ENCODE results near the gene ACTR2. TPM values are rescaled to one million over a fixed set of nuclear protein-coding genes. Genes with fewer than 3 reads are reported as not detected.

The ACTR2 gene
- total and polyA plus RNA-seq, 2 experiments from 2014 or later, result 75.6 to 89.4 TPM

DNA sequence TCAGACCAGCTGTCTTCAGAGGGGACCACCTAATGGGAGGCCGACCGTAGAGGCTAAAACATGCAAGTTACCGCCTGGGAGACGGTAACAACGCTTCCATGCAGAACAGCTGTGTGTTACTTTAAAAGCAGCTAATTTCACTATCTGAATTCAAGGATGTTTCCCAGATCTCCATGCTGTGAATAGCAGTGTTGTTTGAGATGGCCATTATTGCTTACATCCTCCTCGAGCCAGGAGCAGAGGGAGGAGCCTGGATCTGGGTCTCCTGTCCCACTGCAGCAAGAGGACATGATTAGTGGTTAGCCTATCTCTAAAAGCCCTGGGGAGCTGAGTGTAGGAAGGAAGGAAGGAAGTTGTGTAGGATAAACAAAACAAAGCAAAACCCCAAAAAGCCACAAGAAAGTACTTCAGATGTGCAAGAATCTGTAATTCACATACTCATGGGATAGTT is 50.9 kb downstream of the ACTR2 start:
- H3K4me2 ChIP-seq, result no peak overlapping the region
- no peaks in the 10 kb centered on the region for H3K9me3 ChIP-seq (ENCODE audit: low read depth)
- no peaks in the 10 kb centered on the region for H3K79me2 ChIP-seq
- no peak for TF ChIP-seq EZH2phosphoT487 (IDR thresholded peaks at IDR 0.05; ENCODE audit: low read depth, severe bottlenecking, unreplicated experiment)
- TF ChIP-seq EZH2 (IDR thresholded peaks at IDR 0.05; ENCODE audit: borderline replicate concordance), result no peak
- TF ChIP-seq, protein P1, sequence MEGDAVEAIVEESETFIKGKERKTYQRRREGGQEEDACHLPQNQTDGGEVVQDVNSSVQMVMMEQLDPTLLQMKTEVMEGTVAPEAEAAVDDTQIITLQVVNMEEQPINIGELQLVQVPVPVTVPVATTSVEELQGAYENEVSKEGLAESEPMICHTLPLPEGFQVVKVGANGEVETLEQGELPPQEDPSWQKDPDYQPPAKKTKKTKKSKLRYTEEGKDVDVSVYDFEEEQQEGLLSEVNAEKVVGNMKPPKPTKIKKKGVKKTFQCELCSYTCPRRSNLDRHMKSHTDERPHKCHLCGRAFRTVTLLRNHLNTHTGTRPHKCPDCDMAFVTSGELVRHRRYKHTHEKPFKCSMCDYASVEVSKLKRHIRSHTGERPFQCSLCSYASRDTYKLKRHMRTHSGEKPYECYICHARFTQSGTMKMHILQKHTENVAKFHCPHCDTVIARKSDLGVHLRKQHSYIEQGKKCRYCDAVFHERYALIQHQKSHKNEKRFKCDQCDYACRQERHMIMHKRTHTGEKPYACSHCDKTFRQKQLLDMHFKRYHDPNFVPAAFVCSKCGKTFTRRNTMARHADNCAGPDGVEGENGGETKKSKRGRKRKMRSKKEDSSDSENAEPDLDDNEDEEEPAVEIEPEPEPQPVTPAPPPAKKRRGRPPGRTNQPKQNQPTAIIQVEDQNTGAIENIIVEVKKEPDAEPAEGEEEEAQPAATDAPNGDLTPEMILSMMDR (IDR thresholded peaks at IDR 0.05; ENCODE audit: poor library complexity), result no peak
- no peak overlapping the region for H3K27ac ChIP-seq
- no peak for DNase-seq (ENCODE audit: low spot score)
- no peaks in the 10 kb centered on the region for H4K20me1 ChIP-seq (ENCODE audit: insufficient read depth, poor library complexity, severe bottlenecking)
- no peaks in the 10 kb centered on the region for H3K27me3 ChIP-seq
- 62% methylated on average over 6 of the region's 6 CpGs for WGBS (ENCODE audit: low lambda C conversion rate, missing lambda C conversion rate)
- H2AFZ ChIP-seq, result no peak overlapping the region
- no peaks in the 10 kb centered on the region for H3K4me1 ChIP-seq (ENCODE audit: insufficient read depth)
- H3K36me3 ChIP-seq (replicated peaks; ENCODE audit: insufficient read depth, low read depth), result no peaks in the 10 kb centered on the region
- H3K9me2 ChIP-seq (replicated peaks; ENCODE audit: insufficient read depth), result no peaks in the 10 kb centered on the region
- H3K4me3 ChIP-seq, result no peak overlapping the region

DNA sequence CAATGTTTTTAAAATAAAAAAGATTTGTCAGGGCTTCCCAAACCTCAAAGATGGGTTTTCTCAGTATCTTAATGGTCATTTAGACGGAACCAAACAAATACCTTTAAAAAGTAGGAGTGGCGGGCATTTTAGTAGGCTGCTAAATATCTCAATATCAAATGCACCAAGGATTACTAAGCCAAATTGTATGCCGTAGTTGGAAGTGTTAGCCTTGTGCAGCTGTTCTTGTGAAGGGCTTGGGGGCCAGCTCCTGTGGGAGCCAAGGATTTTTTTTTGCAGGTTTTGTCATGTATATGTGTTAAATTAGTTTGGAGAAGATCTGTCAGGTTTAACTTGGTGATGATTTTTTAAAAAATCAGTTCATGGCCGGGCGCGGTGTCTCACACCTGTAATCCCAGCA is 52.1 kb downstream of the ACTR2 start:
- H3K36me3 ChIP-seq (replicated peaks; ENCODE audit: insufficient read depth, low read depth), result no peaks in the 10 kb centered on the region
- no peak overlapping the region for H3K4me2 ChIP-seq
- H2AFZ ChIP-seq, result no peak overlapping the region
- DNase-seq (ENCODE audit: low spot score), result no peak
- no peak overlapping the region for H3K4me3 ChIP-seq
- no peaks in the 10 kb centered on the region for H4K20me1 ChIP-seq (ENCODE audit: insufficient read depth, poor library complexity, severe bottlenecking)
- H3K9me3 ChIP-seq (ENCODE audit: low read depth), result no peaks in the 10 kb centered on the region
- no peaks in the 10 kb centered on the region for H3K27me3 ChIP-seq
- WGBS (ENCODE audit: low lambda C conversion rate, missing lambda C conversion rate), result 94% methylated on average over 6 of the region's 6 CpGs
- no peaks in the 10 kb centered on the region for H3K79me2 ChIP-seq
- no peaks in the 10 kb centered on the region for H3K4me1 ChIP-seq (ENCODE audit: insufficient read depth)
- no peaks in the 10 kb centered on the region for H3K9me2 ChIP-seq (replicated peaks; ENCODE audit: insufficient read depth)
- no peak overlapping the region for H3K27ac ChIP-seq
- TF ChIP-seq, protein P1 (IDR thresholded peaks at IDR 0.05; ENCODE audit: poor library complexity), result no peak

DNA sequence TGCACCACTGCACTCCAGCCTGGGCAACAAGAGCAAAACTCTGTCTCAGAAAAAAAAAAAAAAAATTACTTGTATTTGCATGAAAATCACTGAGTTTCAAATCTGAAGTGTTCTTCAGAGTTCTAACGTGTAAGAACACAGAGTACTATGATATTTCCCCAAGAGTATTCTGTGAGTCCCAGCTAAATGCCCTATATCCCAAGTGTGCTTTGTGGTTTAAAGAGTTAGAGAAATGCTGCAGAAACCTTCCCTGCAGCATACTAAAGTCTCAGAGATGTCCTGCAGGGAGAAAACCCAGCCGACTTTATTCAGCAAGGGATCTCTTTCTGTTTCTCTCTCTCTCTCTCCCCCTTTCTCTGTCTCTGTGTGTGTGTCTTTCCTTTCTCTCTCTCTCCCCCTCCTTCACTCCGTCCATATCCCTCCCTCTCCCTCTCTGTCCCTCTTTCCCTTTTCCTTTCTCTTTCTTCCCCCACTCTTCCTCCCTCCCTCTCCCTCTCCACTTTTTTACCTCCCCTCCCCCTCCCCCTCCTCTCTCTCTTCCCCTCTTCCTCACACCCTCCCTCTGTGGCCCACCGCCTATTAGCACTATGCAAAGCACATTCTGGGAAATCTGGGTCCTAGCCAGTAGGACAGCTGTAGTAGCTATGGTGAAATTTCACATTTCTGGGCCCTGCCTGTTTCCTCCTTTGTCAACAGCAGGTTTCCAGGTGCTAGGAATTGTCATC is 54.2 kb downstream of the ACTR2 start:
- 29% methylated on average over 3 of the region's 4 CpGs for WGBS (ENCODE audit: low lambda C conversion rate, missing lambda C conversion rate)
- TF ChIP-seq EZH2phosphoT487 (IDR thresholded peaks at IDR 0.05; ENCODE audit: low read depth, severe bottlenecking, unreplicated experiment) (no peak), EZH2 (IDR thresholded peaks at IDR 0.05; ENCODE audit: borderline replicate concordance) (no peak)
- TF ChIP-seq, protein P1 (IDR thresholded peaks at IDR 0.05; ENCODE audit: poor library complexity), result no peak
- no peak overlapping the region for H2AFZ ChIP-seq
- H3K4me3 ChIP-seq, result no peak overlapping the region
- H3K9me3 ChIP-seq (ENCODE audit: low read depth), result no peaks in the 10 kb centered on the region
- H3K9me2 ChIP-seq (replicated peaks; ENCODE audit: insufficient read depth), result no peaks in the 10 kb centered on the region
- H3K4me2 ChIP-seq, result peak overlapping the region; percentile 17
- H3K4me1 ChIP-seq (ENCODE audit: insufficient read depth), result no peaks in the 10 kb centered on the region
- H3K79me2 ChIP-seq, result no peaks in the 10 kb centered on the region
- H3K36me3 ChIP-seq (replicated peaks; ENCODE audit: insufficient read depth, low read depth), result no peaks in the 10 kb centered on the region
- H3K27me3 ChIP-seq, result no peaks in the 10 kb centered on the region
- no peaks in the 10 kb centered on the region for H4K20me1 ChIP-seq (ENCODE audit: insufficient read depth, poor library complexity, severe bottlenecking)
- no peak for DNase-seq (ENCODE audit: low spot score)
- no peak overlapping the region for H3K27ac ChIP-seq
